Panc1 (cell line): ENCODE data around the gene WNT10A. TPM values are rescaled to one million over a fixed set of nuclear protein-coding genes. Genes with fewer than 3 reads are reported as not detected.
A peak's percentile ranks its signal among the peaks of the same experiment; 100 is the strongest.

ENCODE experiments used
- ATAC-seq: fragments of 200-7000 bp; cut with Tn5 transposase; 2 replicates; pipeline ENCODE4 v1.9.1; 2020; ENCODE audit warnings: mild to moderate bottlenecking, moderate library complexity
- BruUV-seq: library from RNA; stranded (reverse); fragments of 400-500 nt; replicated peaks from 2 replicates; lab custom pipeline; 2021; lab: Mats Ljungman, UMichigan
- CTCF ChIA-PET: fragments of 300-600 bp; sonication (Branson Sonifier 250); formaldehyde crosslinking; loops from one replicate; lab custom pipeline; 2022; ENCODE audit warnings: antibody characterized with exemption; lab: Charles Lee
- POLR2A ChIA-PET: fragments of 300-600 bp; sonication (Branson Sonifier 250); formaldehyde crosslinking; loops from one replicate; lab custom pipeline; 2022; ENCODE audit warnings: antibody characterized with exemption; lab: Charles Lee
- DNase-seq: peaks from one replicate; pipeline ENCODE4 v3.0.0-alpha.2; 2010; ENCODE audit warnings: low read depth, low spot score
- H3K27ac ChIP-seq: 2 replicates; pipeline ENCODE4 v1.5.1; 2011; ENCODE audit warnings: mild to moderate bottlenecking, low read length, inconsistent platforms
- H3K27me3 ChIP-seq: fragments of 200-500 bp; sonication (Bioruptor generic); 2 replicates; pipeline ENCODE4 v1.6.0; 2014; ENCODE audit warnings: low read length, inconsistent platforms; ENCODE audit not compliant: control insufficient read depth, insufficient read depth
- H3K36me3 ChIP-seq: fragments of 200-500 bp; sonication (Bioruptor generic); 2 replicates; pipeline ENCODE4 v1.5.1; 2014; ENCODE audit warnings: inconsistent platforms, mild to moderate bottlenecking, low read length, moderate library complexity; ENCODE audit not compliant: control insufficient read depth, insufficient read depth
- H3K4me1 ChIP-seq: 2 replicates; pipeline ENCODE4 v1.5.1; 2011; ENCODE audit warnings: inconsistent platforms, mild to moderate bottlenecking, low read length, moderate library complexity; ENCODE audit not compliant: control insufficient read depth, insufficient read depth
- H3K4me3 ChIP-seq, 2 experiments: 2 replicates each; pipeline ENCODE4 v1.5.1; 2011 to 2012; ENCODE audit warnings: low read depth in 2 of 2, low read length in 2 of 2, mild to moderate bottlenecking in 2 of 2, inconsistent platforms in 1 of 2, moderate library complexity in 1 of 2
- H3K9me3 ChIP-seq: fragments of 200-500 bp; sonication (Bioruptor generic); 2 replicates; pipeline ENCODE4 v1.5.1; 2014; ENCODE audit warnings: low read depth, mild to moderate bottlenecking, inconsistent platforms, low read length, moderate library complexity; ENCODE audit not compliant: control insufficient read depth, insufficient read depth
- POLR2AphosphoS5 ChIP-seq: IDR thresholded peaks from 2 replicates; pipeline ENCODE4 v1.6.1; 2012; ENCODE audit warnings: mild to moderate bottlenecking, low read depth, low read length, moderate library complexity
- SIN3A ChIP-seq: IDR thresholded peaks from 2 replicates; pipeline ENCODE4 v1.6.1; 2012; ENCODE audit warnings: low read depth, mild to moderate bottlenecking, low read length, moderate library complexity, borderline replicate concordance; ENCODE audit not compliant: insufficient read depth
- TCF7L2 ChIP-seq: IDR thresholded peaks from 2 replicates; pipeline ENCODE4 v1.6.1; 2011; ENCODE audit warnings: mild to moderate bottlenecking, low read depth, low read length, inconsistent platforms
- in situ Hi-C: cut with HindIII; loops from 2 replicates; pipeline ENCODE4 v1.10.0; 2016; ENCODE audit warnings: low sequenced_read_pairs, low pct_unique_long_range_greater_than_20kb
- intact Hi-C: fragments of 100-400 bp; cut with micrococcal nuclease; formaldehyde crosslinking; loops from one replicate; pipeline ENCODE4 v1.10.0; 2022; ENCODE audit not compliant: unreplicated experiment
- total RNA-seq: library from RNA; stranded (reverse); gene quantifications from one replicate; pipeline ENCODE4 v1.2.1, GENCODE V29; 2021; ENCODE audit not compliant: unreplicated experiment
- TF ChIP-seq, protein P1 (sequence below), 2 experiments: IDR thresholded peaks; 2 replicates each; pipeline ENCODE4 v1.6.1; 2011 to 2012; ENCODE audit warnings: low read depth in 2 of 2, control low read depth in 1 of 2, low read length in 1 of 2, mild to moderate bottlenecking in 1 of 2, moderate library complexity in 1 of 2; ENCODE audit not compliant: insufficient read depth in 1 of 2
- TF ChIP-seq, protein P2 (sequence below): fragments of 450-650 bp; IDR thresholded peaks from 2 replicates; pipeline ENCODE4 v1.5.1; 2017; ENCODE audit warnings: mild to moderate bottlenecking

The WNT10A gene
- total RNA-seq, 1 experiment from 2014 or later: 9.2 TPM

DNA sequence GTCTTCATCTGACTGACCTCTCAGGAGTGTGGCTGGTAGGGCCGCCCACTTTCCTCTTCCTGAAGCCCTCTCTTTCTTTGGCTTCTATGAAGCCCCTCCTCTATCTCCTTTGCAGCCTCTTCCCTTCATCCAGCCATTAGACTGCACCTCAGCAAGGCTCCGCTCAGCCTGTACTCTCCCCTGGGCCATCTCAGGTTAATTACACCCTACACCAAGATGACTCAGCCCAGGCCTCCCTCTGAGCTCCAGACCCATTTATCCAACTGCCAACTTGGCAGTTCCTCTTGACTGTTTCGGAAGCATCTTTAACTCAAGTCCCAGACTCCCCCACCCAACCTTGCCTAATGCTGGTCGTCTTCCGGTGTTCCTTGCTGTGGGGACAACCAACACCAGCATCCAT lies 26.9 kb upstream of the WNT10A start:
- ChIA-PET CTCF (interaction anchor here (0.7 to 1.3 kb wide), 3 partner anchors 10 to 44 kb away, joined by 4 to 5 read pairs (median 4); no protein-coding TSS in a partner anchor), POLR2A (no interaction called here)
- no peak overlapping the region for H3K4me3 ChIP-seq
- H3K36me3 ChIP-seq: no peaks in the 10 kb centered on the region
- no peaks in the 10 kb centered on the region for H3K27me3 ChIP-seq
- H3K4me1 ChIP-seq: peaks cover 21% of the 10 kb centered on the region
- no peaks in the 10 kb centered on the region for H3K9me3 ChIP-seq
- DNase-seq (no peak), ATAC-seq (peak; percentile 34)
- TF ChIP-seq, protein P1, sequence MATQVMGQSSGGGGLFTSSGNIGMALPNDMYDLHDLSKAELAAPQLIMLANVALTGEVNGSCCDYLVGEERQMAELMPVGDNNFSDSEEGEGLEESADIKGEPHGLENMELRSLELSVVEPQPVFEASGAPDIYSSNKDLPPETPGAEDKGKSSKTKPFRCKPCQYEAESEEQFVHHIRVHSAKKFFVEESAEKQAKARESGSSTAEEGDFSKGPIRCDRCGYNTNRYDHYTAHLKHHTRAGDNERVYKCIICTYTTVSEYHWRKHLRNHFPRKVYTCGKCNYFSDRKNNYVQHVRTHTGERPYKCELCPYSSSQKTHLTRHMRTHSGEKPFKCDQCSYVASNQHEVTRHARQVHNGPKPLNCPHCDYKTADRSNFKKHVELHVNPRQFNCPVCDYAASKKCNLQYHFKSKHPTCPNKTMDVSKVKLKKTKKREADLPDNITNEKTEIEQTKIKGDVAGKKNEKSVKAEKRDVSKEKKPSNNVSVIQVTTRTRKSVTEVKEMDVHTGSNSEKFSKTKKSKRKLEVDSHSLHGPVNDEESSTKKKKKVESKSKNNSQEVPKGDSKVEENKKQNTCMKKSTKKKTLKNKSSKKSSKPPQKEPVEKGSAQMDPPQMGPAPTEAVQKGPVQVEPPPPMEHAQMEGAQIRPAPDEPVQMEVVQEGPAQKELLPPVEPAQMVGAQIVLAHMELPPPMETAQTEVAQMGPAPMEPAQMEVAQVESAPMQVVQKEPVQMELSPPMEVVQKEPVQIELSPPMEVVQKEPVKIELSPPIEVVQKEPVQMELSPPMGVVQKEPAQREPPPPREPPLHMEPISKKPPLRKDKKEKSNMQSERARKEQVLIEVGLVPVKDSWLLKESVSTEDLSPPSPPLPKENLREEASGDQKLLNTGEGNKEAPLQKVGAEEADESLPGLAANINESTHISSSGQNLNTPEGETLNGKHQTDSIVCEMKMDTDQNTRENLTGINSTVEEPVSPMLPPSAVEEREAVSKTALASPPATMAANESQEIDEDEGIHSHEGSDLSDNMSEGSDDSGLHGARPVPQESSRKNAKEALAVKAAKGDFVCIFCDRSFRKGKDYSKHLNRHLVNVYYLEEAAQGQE (IDR thresholded peaks at IDR 0.05; ENCODE audit: insufficient read depth in 1 of 2, low read depth in 2 of 2, low read length in 1 of 2): no peak
- TF ChIP-seq TCF7L2 (no peak), POLR2AphosphoS5 (no peak), SIN3A (no peak)
- TF ChIP-seq, protein P2, sequence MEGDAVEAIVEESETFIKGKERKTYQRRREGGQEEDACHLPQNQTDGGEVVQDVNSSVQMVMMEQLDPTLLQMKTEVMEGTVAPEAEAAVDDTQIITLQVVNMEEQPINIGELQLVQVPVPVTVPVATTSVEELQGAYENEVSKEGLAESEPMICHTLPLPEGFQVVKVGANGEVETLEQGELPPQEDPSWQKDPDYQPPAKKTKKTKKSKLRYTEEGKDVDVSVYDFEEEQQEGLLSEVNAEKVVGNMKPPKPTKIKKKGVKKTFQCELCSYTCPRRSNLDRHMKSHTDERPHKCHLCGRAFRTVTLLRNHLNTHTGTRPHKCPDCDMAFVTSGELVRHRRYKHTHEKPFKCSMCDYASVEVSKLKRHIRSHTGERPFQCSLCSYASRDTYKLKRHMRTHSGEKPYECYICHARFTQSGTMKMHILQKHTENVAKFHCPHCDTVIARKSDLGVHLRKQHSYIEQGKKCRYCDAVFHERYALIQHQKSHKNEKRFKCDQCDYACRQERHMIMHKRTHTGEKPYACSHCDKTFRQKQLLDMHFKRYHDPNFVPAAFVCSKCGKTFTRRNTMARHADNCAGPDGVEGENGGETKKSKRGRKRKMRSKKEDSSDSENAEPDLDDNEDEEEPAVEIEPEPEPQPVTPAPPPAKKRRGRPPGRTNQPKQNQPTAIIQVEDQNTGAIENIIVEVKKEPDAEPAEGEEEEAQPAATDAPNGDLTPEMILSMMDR: no peak
- in situ Hi-C loops (no loop called here), intact Hi-C loops (loop anchor here (2.0 to 10.0 kb wide), 3 partner anchors 45 to 301 kb away; no protein-coding TSS in a partner anchor)
- no peak overlapping the region for H3K27ac ChIP-seq
- BruUV-seq: no TSS peak

DNA sequence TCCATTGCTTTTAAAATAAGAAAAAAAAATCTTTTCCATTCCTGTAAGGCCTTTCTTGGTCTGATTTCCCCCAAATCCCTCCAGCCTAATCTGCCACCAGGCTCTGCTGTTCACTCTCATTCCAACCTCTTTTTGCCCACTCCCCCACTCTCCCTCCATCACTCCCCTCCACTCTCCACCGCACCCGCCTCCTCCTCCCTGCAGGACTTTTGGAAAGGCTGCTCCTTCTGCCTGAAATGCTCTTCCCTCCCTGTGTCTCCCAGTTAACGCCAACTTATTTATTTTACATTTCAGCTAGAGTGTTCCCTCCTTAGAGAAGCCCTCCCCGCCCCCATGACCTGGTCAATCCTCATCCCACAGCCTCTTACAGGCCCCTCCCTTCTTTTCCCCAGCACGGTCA lies 25.8 kb upstream of the WNT10A start:
- no peak overlapping the region for H3K27ac ChIP-seq
- ATAC-seq (no peak), DNase-seq (no peak)
- H3K27me3 ChIP-seq: no peaks in the 10 kb centered on the region
- in situ Hi-C loops (no loop called here), intact Hi-C loops (loop anchor here (5.0 to 10.0 kb wide), 2 partner anchors 127 to 300 kb away; no protein-coding TSS in a partner anchor)
- no peaks in the 10 kb centered on the region for H3K36me3 ChIP-seq
- peaks cover 21% of the 10 kb centered on the region for H3K4me1 ChIP-seq
- H3K9me3 ChIP-seq: no peaks in the 10 kb centered on the region
- no TSS peak for BruUV-seq
- TF ChIP-seq, protein P2: no peak
- TF ChIP-seq SIN3A (no peak), TCF7L2 (no peak), POLR2AphosphoS5 (no peak)
- TF ChIP-seq, protein P1 (IDR thresholded peaks at IDR 0.05; ENCODE audit: insufficient read depth in 1 of 2, low read depth in 2 of 2, low read length in 1 of 2): no peak
- POLR2A ChIA-PET: no interaction called here
- CTCF ChIA-PET: no interaction called here
- H3K4me3 ChIP-seq: no peak overlapping the region
